T-helper 1 cell treated with Interleukin-12 subunit alpha and Interleukin-12 subunit beta and Interleukin-4 antibody, amounts not matched to agents 30 ng/mL and 1 ng/mL, for 36 hours (primary cell): Measurements from ENCODE around the gene MAP2K6. TPM values are rescaled to one million over a fixed set of nuclear protein-coding genes. Genes with fewer than 3 reads are reported as not detected.
"Not testable (repeated sequence)": the region's sequence is repeated elsewhere in the genome, so short reads cannot be mapped to it uniquely, and the experiment has no call there.

Source experiments
- intact Hi-C: fragments of 100-400 bp; cut with micrococcal nuclease; formaldehyde crosslinking; loops from one replicate; pipeline ENCODE4 v1.15.1; 2024
- total RNA-seq: library from RNA; stranded (reverse); gene quantifications from 2 replicates; pipeline ENCODE4 v1.2.3, GENCODE V29; 2022

Gene MAP2K6
- total RNA-seq, 1 donor from 2014 or later: 4.2 TPM

DNA sequence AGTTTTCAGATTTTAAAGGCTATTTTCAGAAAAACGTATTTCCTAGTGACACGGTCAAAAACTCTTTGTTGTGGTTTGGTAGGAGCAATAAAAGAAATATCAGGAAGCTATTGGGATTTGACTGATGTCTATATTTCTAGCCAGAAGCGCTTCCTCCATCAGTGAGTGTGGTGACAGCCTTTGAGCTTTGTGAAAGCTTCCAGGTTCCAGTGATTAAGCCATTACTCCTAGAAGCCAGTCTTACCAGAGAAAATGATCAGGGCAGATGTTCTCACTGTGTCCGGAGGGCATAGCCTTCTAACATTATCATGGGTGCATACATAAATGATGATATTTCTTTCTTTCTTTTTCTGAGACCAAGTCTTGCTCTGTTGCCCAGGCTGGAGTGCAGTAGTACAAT is 39.6 kb downstream of the MAP2K6 start:
- intact Hi-C loops: no loop called here

DNA sequence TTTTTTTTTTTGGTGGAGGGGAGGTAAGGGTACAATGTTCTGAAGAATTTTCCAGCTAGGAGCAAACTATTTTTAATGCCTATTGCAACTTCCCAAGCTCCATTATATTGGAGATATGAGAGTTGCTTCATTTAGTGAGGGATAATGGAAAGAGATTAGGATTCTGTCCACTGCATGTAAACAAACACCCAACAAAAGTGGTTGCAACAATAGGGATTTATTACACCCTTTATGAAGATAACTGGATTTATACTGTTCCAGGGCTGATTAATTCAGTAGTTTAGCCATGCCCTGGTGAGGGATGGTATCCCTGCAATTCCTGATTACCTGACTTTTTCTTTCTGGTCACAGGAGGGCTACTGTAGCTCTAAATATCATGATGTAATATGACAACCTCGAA is 40.5 kb downstream of the MAP2K6 start:
- intact Hi-C loops: no loop called here

DNA sequence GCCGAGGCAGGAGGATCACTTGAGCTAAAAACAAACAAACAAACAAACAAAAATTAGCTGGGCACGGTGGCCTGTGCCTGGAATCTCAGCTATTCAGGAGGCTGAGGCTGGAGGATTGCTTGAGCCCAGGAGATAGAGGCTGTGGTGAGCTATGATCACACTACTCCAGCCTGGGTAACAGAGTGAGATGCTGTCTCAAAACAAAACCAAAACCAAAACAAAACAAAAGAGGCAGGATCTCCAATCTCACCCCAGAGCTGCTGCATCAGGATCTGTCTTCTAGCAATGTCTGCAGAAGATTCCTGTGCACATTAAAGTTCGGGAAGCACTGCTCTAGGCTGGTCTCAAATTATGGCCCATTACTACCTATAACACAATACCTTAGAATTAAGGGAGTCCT is 43.1 kb downstream of the MAP2K6 start:
- intact Hi-C loops: no loop called here

DNA sequence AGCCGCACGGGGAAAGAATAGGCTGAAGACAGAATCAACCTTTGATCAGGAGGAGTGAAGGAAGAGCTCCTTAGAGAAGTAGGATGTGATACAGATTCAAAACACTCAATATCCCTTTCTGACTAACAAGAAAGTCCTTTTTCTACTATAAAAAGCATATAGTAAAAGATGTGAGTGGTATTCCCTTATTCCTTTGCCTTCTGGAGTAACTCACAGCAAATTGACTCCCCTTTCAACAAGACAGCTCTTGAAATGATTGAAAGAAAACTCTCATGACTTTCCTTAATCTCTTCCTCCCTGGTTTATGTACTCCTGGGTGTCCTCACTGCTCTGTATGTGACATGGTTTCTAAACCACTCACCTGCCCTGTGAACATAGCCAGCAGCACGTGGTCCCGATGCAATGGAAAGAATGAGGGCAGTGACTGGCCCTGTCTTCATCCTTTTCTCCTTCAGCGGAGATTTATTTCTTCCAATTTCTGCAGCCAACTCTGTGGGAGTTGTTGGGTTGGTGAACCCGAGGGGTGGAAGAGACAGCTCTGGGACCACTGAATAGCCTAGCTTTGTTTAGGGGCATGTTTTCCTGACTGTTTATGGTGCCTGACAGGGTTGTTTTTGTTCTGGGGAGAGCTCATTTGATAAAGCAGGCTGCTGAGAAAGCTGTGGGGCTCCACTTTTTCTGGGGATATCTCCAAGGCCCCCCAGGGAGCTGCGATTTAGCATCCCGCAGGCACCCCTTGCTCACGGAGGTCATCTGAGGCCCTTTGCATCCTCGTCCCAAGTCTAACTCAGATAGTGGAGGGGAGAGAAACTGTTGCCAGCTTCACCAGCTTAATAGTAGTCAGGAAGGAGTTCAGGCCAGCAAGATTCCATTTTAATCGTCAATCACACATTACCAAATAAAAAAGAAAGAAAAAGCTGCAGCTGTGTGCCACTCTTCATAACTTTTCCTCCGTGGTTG is 46.7 kb downstream of the MAP2K6 start:
- intact Hi-C loops: no loop called here

DNA sequence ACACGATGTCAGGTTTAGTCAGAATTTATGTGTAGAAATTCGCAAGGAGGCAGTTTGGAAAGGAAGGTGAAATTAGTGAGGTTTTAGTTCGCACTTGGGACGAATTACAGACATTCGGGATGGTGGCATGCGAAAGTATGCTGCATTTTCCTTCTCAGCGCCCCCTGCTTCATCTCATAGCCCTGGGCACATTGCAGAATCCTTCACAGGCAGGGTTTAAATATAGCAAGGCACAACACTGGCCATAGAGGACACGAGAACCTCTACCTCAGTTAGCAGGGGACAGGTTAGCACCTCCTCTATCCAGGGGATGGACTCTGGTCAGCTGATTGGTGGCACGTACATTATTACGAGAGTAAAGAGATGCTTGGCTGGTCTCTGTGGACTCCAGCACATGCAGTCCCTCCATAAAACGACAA is 47.5 kb downstream of the MAP2K6 start:
- intact Hi-C loops: loop anchor here (2.0 kb wide), 1 partner anchor 21 kb away; no protein-coding TSS in a partner anchor

DNA sequence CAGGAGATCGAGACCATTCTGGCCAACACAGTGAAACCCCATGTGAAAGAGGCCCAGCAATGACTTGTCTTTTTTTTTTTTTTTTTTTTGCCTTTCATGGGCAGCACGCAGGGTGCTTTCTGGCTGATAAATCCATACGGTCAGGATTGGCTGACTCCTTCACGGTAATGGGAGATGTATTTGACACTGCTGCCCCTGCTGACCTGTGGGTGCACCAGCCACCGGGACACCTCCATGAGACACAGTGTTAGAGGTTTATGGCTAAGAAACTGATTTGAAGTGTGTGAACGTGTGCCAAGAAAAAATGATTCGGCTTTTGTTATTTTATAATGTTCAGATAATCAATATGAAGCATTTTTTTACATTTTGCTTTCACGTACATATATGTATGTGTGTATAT is 48.4 kb downstream of the MAP2K6 start:
- intact Hi-C loops: loop anchor here (2.0 kb wide), 1 partner anchor 22 kb away; no protein-coding TSS in a partner anchor

DNA sequence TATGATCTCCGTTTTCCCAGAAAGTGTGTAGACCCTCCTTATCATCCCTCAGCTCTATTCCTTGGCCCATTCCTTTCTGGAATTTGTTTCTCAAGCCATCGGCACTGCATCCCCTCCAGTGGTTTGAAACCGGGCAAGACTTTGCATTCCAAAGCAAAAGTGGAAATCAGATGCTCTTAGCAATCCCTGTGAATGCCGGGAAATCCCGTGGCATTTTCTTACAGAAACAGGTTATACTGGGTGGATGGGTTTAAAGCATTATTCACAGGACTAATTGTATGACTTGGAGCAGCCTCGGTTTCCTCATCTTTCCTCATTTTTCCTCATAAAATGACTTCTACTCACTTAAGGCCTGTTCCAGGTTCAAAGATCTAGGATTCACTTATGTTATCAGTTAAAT is 52.0 kb downstream of the MAP2K6 start:
- intact Hi-C loops: no loop called here

DNA sequence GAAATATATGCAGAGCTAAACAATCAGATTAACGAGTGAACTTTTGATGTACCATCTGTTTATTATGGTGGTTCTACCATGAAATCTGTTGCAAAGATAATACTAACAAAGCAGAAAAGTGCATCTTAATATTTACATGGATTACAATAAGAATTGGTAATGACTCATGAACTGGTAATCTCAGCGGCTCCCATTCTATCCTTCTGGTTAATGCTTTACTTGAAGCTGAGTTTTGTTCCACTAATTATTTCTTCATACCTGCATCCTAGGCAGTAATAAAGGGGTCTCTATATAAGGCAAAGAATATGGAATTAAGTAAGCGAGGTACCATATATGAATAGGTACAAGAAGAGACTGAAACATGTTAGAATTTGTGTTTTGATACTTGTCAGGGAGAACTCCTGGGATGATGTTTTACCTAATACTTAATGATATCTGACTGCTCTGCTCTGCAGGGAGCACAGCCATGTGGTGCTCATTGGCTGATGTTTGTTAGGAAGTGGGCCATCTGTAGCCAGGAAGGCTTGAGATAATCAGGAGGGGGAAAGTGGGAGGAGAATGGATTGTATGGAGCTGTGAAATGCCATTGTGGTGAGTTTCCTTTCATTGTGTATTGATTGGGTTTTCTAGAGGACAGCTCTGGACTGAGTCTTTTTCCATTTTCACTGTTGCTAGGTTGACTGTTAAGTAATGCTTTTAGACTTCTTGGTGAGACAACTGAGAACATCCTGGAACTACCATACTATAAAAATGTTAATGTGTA is 52.6 kb downstream of the MAP2K6 start:
- intact Hi-C loops: no loop called here

DNA sequence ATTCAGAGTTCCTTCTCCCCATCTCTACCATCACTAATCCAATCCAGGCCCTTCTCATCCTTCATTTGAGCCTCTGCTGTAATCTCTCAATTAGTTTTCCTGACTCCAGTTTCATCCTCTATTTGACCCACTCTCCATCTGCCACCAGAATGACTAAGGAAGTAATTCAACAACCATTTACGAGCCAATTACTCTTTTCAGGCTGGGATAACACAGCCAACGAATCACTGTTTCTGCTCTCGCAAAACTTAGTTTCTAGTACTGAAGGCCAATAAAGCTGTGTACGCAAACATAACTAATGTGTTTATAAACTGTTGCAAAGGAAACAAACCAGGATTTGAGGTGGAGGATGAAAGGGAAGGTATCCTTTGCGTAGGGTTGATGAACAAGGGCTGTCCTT is 53.7 kb downstream of the MAP2K6 start:
- intact Hi-C loops: no loop called here

DNA sequence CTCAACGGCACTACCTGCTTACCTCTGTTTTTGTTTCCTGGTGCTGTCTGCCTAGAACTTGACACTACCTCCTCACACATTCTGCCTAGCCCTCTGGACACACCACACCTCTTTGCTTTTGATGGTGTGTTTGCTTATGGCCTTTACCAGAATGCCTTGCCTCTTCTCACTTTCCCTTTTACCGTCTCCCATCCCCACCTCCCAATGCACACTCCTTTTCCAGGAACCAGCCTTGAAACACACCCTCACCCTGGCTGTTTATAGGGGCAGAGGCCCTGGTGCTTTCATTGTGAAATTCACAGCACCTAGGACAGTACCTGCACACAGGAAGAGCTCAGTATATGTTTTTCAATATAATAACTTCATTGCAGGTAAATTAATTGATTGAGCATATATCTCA is 56.2 kb downstream of the MAP2K6 start:
- intact Hi-C loops: no loop called here

DNA sequence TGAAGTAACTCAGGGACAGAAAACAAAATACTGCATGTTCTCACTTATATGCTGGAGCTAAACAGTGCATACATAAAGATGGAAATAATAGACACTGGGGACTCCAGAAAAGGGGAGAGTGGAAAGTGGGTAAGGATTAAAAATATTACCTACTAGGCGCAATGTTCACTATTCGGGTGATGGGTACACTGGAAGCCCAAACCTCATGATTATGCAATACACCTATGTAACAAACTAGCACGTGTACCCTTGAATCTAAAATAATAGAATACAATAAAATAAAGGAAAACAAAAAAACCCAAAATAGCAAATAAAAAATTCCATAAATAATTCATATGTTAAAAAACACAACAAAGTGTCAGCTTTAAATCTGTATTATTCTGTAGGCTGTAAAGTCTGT is 56.9 kb downstream of the MAP2K6 start:
- intact Hi-C loops: no loop called here

DNA sequence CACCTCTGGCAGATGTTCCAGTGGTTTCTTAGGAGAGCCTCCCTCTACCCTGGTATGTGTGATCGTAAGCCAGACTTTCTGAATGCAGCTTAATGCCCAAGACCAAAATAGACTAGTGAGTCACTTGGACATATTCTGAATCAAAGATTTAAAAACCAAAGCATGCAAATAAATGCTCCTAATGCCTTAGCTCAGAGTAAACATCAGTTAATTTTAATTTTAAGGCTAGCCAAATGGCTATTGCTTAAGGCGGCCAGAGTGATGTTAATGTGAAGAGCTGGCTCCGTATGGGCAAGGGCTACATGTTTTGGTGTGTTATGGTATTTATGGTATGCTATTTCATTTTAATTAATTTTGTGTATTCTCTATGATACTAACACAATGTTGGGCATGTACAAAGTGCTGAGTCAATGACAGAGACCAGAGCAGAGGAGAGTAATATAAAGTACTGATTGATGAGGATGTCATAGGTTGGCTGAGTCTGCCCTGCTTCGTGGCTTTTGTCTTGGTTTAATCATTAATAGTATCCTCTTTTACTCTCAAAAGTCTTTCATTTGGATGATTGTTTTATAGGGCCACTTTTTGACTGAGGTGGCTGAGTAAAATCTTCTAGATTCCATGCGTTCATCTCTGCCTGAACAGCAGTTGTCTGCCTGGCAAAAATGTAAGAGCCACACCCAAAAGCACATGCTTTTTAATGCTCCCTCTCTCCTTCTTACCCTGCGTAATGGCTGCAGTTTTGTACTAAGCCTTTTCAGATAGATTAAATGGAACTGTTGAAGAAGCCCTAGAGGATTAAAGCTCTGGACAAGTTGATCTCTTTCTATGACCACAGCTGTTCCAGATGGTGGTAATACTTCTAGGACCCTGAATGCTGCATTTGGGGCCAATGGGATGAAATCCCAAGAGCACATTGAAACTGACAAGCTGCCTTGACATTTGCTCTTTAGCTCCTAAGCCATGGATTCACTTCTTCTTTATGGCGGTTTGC is 59.6 kb downstream of the MAP2K6 start:
- intact Hi-C loops: no loop called here

DNA sequence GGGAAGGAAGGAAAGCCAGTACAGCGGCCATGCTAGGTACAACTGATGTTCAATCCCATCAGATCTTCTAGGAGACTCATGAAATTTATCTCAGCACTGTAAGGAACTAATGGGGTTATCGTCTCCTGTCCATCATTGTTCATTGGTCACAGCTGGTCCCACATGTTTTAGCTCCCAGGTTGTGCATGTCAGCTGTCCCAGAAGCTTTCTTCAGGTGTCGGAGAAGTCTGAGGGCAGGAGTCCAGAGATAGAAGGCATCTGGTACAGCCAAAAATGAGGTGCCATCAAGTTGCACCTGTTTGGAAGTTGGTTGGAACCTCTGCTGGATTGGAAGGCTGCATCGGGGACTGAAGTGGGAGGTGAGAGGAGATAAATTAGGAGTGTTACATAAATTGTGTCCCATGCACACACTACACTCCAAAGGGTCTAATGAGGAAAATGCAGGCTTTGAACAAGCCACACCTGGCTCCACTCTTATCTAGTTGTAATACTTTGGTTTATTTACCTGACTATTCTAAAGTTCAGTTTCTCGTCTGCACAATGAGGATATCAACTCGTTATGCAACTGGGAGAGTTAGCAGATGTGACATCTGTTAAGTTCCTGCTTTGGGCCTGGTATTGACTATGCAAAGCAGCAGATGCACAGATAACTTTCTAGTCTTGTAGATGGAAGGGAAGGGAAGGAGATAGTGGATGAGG is 62.9 kb downstream of the MAP2K6 start:
- intact Hi-C loops: no loop called here

DNA sequence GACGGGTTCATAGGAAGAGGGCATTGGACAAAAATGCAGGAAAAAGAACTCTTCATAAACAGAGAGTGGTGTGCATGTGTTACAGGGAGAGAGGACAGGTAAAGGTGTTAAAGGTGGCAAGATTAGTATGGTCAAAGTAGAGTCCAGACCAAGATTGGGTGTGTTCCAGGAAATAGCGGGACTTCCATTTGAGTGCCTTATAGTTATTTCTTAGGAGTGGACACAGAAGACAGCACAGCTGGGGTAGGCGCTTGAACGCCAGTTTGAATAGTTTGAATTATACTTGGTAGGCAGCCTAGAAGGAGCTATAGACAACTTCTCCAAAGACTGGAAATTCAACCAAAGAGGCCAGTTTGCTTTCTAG is 63.4 kb downstream of the MAP2K6 start:
- intact Hi-C loops: no loop called here

DNA sequence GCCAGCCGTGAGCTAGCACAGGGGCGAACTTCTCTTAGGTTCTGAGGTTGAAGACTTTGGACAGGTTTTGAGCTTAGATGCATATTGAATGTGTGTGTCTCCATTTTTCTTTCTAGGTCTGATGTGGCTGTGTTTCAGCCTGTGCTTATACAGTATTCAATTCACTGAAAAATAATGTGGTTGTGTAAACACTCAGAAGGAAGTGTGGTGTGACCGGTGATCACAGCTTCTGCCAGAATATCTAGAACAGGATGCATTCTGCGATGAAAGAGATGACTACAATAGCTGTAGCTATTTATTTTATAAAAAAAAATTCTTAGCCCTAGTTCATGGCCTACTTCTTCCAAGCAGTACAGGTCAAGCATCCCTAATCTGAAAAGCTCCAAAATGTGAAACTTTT is 64.4 kb downstream of the MAP2K6 start:
- intact Hi-C loops: no loop called here

DNA sequence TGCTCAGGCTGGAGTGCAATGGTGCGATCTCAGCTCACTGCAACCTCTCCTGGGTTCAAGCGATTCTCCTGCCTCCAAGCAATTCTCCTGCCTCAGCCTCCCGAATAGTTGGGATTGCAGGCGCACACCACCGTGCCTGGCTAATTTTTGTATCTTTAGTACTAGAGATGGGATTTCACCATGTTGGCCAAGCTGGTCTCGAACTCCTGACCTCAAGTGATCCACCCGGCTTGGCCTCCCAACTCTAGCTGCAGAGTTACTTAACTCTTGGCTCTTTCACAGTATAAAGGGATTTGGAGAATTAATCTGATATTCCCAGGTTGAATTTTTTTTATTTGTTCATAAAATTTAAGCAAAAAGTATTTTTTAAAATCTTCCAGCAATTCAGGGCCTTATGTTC is 65.3 kb downstream of the MAP2K6 start:
- intact Hi-C loops: not testable (repeated sequence)

DNA sequence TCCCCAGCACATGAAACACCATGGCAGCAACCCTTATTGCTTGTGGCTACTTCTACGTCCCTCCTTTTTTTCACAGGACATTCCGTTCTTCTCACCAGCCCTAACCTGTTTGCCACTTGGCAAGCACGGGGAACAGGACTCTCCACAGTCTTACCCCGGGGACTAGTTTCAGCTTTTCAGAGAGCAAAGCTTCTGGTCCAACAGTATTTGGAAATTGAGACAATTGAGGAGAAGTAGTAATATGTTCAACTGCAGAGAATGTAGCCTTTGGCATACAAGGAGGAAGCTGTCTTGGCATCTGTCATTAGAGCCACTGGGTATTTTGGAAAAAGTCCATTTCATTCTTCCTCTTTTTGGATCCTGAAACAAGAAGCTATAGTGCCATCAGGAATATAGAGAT is 65.7 kb downstream of the MAP2K6 start:
- intact Hi-C loops: no loop called here

DNA sequence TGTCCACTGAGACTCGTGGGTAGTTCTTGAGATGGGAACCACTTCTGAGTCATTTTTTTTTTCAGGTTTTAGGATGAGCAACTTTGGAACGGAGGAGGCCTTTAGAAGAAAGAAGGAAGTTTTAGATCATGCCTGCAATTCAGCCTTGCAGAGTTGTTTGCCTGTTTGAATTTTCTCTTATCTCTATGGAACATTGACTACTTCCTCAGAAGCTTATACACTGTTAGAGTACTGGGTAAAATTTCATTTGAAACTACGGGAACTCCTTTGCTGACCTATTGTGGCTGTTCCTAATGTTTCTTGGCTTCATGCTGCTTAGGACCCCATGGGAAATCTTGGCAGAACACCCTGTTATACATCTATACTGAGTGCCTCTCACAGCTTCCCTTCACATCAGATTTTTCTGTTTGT is 70.8 kb downstream of the MAP2K6 start:
- intact Hi-C loops: no loop called here

DNA sequence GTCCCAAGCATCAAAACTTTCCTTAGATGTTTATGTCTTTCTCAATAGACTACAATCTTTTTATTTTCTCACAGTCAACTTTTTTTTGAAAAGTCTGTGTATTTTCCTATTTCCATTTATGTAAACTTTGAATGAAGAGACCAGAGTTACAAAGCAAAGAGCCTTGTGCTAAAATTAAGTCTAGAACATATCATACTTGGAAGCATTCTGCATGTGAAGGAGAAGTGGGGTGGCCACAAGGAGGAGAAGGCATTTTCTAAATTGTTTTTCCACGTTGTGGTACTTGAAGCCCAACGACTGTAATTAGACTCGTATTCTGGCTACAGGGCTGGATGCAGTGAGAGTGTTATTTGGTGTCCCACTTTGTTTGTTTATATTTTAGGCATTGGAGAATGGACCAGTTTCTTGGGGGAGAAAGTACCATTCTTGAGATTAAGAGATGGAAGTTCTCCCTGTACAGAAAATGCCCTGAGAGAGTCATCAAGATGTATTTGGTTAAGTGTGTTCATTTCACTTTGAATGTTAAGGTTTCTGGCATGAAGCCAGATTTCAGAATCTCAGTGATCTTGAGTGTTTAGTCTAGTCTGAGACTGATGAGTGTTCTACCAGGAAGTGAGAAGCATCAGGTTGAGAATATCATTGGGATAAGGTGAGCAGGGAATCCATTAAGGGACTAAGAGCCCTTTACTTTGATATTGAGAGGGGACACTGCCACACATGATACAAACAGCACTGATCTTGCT is 71.6 kb downstream of the MAP2K6 start:
- intact Hi-C loops: no loop called here
